ENCODE results near the gene HSFY2.
"Not testable (repeated sequence)": the region's sequence is repeated elsewhere in the genome, so short reads cannot be mapped to it uniquely, and the experiment has no call there.

Gene HSFY2

GRCh38 chrY:18773635-18774034 lies at the start of gene HSFY2:
HSFY2 (minus strand) TSS chrY:18773735; CDS start chrY:18773618, 117 bp downstream.
- not testable (repeated sequence) for DNase-seq (ENCODE audit: low read depth)

- DNase-seq (ENCODE audit: low read depth): not testable (repeated sequence)
These were observed 42.2 kb upstream of the HSFY2 start for GRCh38 chrY:18815751-18816150.

GRCh38 chrY:18788757-18789406 lies 15.3 kb upstream of the HSFY2 start:
- not testable (repeated sequence) for DNase-seq (ENCODE audit: low read depth)

- DNase-seq (ENCODE audit: low read depth): not testable (repeated sequence)
These were observed 19.5 kb downstream of the HSFY2 start for GRCh38 chrY:18754077-18754476.

GRCh38 chrY:18753133-18753815 lies 20.3 kb downstream of the HSFY2 start:
- DNase-seq (ENCODE audit: low read depth): not testable (repeated sequence)

- not testable (repeated sequence) for DNase-seq (ENCODE audit: low read depth)
These were observed 49.8 kb downstream of the HSFY2 start for GRCh38 chrY:18723714-18724113.

Measured in stimulated activated CD8-positive, alpha-beta memory T cell treated with anti-CD3 and anti-CD28 coated beads, Interleukin-12 subunit alpha, Interleukin-12 subunit beta, amount 100 ng/mL, for 4 hours (primary cell).